Muscle of leg (tissue), 16 donors: ENCODE measurements around the gene ZNF500. TPM values are rescaled to one million over a fixed set of nuclear protein-coding genes. Genes with fewer than 3 reads are reported as not detected.

Experiments used
- DNase-seq: peaks from one replicate; pipeline ENCODE4 v3.0.0; 2013
- H3K27ac ChIP-seq: one replicate; pipeline ENCODE4 v1.5.1; 2013; ENCODE audit warnings: mild to moderate bottlenecking, low read length, control low read depth
- H3K27me3 ChIP-seq: one replicate; pipeline ENCODE4 v1.6.1; 2013; ENCODE audit warnings: low read length; ENCODE audit not compliant: control insufficient read depth, insufficient read depth
- H3K36me3 ChIP-seq: one replicate; pipeline ENCODE4 v1.6.1; 2013; ENCODE audit warnings: low read length; ENCODE audit not compliant: control insufficient read depth, insufficient read depth
- H3K4me1 ChIP-seq: one replicate; pipeline ENCODE4 v1.6.1; 2013; ENCODE audit warnings: low read length; ENCODE audit not compliant: control insufficient read depth, insufficient read depth
- H3K4me3 ChIP-seq: one replicate; pipeline ENCODE4 v1.5.1; 2013; ENCODE audit warnings: low read length, control low read depth
- H3K9me3 ChIP-seq: replicated peaks from 2 replicates; pipeline ENCODE4 v1.6.1; 2013; ENCODE audit warnings: low read depth, low read length; ENCODE audit not compliant: control insufficient read depth
- WGBS: methylation state at CpG from one replicate; pipeline ENCODE4 v1.1.5; 2013; ENCODE audit warnings: missing lambda C conversion rate; ENCODE audit not compliant: insufficient coverage; 5-methylcytosine and 5-hydroxymethylcytosine counted together
- long read RNA-seq, 11 donors: transcript quantifications; one replicate each; lab custom pipeline, GENCODE V29; 2026
- polyA plus RNA-seq, 8 donors: library from polyadenylated mRNA; unstranded; fragments of 120-200 nt; gene quantifications; one replicate each; pipeline versions ENCODE4 v1.2.1 to v1.2.3, GENCODE V29; 2013; ENCODE audit warnings: inconsistent platforms in 1 of 8, low replicate concordance in 1 of 8; ENCODE audit not compliant: insufficient read length in 8 of 8, insufficient read depth in 1 of 8
- total RNA-seq: library from RNA; stranded (reverse); fragments of 120-200 nt; gene quantifications from one replicate; pipeline ENCODE4 v1.2.4, GENCODE V29; 2013

Gene ZNF500
- total RNA-seq (10.4 TPM), polyA plus RNA-seq (10 to 100 TPM in 4 of 8 donors, 1 to 10 TPM in 4; 9.0 to 12.9 (median 9.9) TPM)
- long read RNA-seq, donor 1, full-length matches to known transcripts, result 1 of 1 reads
- long read RNA-seq, donor 1, partial matches to known transcripts, result 0 of 1 reads
- long read RNA-seq, donor 1, other reads (novel, unspliced or antisense), result 0 of 1 reads
- long read RNA-seq, donor 2, result 0 reads
- long read RNA-seq, donor 3, full-length matches to known transcripts, result 8 of 8 reads
- long read RNA-seq, donor 3, partial matches to known transcripts, result 0 of 8 reads
- long read RNA-seq, donor 3, other reads (novel, unspliced or antisense), result 0 of 8 reads
- long read RNA-seq, donor 4, full-length matches to known transcripts, result 8 of 8 reads
- long read RNA-seq, donor 4, partial matches to known transcripts, result 0 of 8 reads
- long read RNA-seq, donor 4, other reads (novel, unspliced or antisense), result 0 of 8 reads
- long read RNA-seq, donor 5, full-length matches to known transcripts, result 11 of 11 reads
- long read RNA-seq, donor 5, partial matches to known transcripts, result 0 of 11 reads
- long read RNA-seq, donor 5, other reads (novel, unspliced or antisense), result 0 of 11 reads
- long read RNA-seq, donor 6, full-length matches to known transcripts, result 2 of 2 reads
- long read RNA-seq, donor 6, partial matches to known transcripts, result 0 of 2 reads
- long read RNA-seq, donor 6, other reads (novel, unspliced or antisense), result 0 of 2 reads
- long read RNA-seq, donor 7, partial matches to known transcripts, result 0 of 3 reads
- long read RNA-seq, donor 7, other reads (novel, unspliced or antisense), result 0 of 3 reads
- long read RNA-seq, donor 8, partial matches to known transcripts, result 0 of 1 reads
- long read RNA-seq, donor 8, other reads (novel, unspliced or antisense), result 0 of 1 reads
- long read RNA-seq, donor 9, partial matches to known transcripts, result 0 of 2 reads
- long read RNA-seq, donor 9, other reads (novel, unspliced or antisense), result 0 of 2 reads
- long read RNA-seq, donor 10, full-length matches to known transcripts, result 6 of 6 reads
- long read RNA-seq, donor 10, partial matches to known transcripts, result 0 of 6 reads
- long read RNA-seq, donor 10, other reads (novel, unspliced or antisense), result 0 of 6 reads
- long read RNA-seq, donor 11, transcript ZNF500-207 (1 exons, 2,397 nt), result major isoform, 5 of 5 reads
- long read RNA-seq, donor 11, partial matches to known transcripts, result 0 of 5 reads
- long read RNA-seq, donor 11, other reads (novel, unspliced or antisense), result 0 of 5 reads

- H3K4me1 ChIP-seq, result peaks cover 29% of the 10 kb centered on the region
- H3K36me3 ChIP-seq, result peaks cover 31% of the 10 kb centered on the region
- H3K27ac ChIP-seq, result peak within 1 kb of the TSS; percentile 95
- peak within 1 kb of the TSS; percentile 86 for H3K4me3 ChIP-seq
- H3K9me3 ChIP-seq, result no peaks in the 10 kb centered on the region
- peak; percentile 99 for DNase-seq
- H3K27me3 ChIP-seq, result no peaks in the 10 kb centered on the region
- 3% methylated on average over 66 of the region's 72 CpGs for WGBS
Observed at GRCh38 chr16:4766875-4767628, at the start of gene ZNF500. Gene ZNF500 (minus strand): TSS chr16:4767162. CDS start chr16:4765978, 1,184 bp downstream.

GRCh38 chr16:4814542-4815173 is 47.7 kb upstream of the ZNF500 start:
- Histone ChIP-seq H3K27me3 (no peaks in the 10 kb centered on the region), H3K4me3 (no peak overlapping the region), H3K36me3 (peaks cover 69% of the 10 kb centered on the region), H3K9me3 (no peaks in the 10 kb centered on the region), H3K4me1 (no peaks in the 10 kb centered on the region), H3K27ac (no peak overlapping the region)
- 87% methylated on average over 15 of the region's 16 CpGs for WGBS
- no peak for DNase-seq

DNA sequence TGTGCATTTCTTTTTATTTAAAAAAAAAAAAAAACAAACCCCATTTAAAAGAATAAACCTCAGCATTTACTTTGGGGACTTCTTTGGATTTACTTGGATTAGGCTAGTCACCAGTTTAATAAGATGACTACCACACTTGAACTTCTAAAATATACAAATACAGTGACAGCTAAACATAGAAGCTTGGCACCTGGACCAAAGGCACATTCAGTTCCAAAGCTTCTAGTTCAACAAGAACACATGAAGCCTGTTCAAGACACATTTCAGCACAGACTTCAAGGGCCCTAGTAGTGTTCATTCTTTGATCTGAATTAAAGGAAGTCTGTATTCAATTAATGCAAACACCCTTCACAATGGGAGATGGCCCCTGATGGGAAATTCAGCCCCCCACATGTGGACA is 47.1 kb upstream of the ZNF500 start:
- Histone ChIP-seq H3K4me1 (no peaks in the 10 kb centered on the region), H3K27me3 (no peaks in the 10 kb centered on the region), H3K4me3 (no peak overlapping the region), H3K9me3 (no peaks in the 10 kb centered on the region), H3K36me3 (peaks cover 63% of the 10 kb centered on the region), H3K27ac (no peak overlapping the region)
- DNase-seq, result no peak

- Histone ChIP-seq H3K4me1 (no peaks in the 10 kb centered on the region), H3K27ac (no peak overlapping the region), H3K4me3 (no peak overlapping the region)
Observed at GRCh38 chr16:4813251-4814003, 46.5 kb upstream of the ZNF500 start.

GRCh38 chr16:4811773-4812172 is 44.8 kb upstream of the ZNF500 start:
- Histone ChIP-seq H3K4me3 (no peak overlapping the region), H3K4me1 (no peaks in the 10 kb centered on the region), H3K9me3 (no peaks in the 10 kb centered on the region), H3K27me3 (no peaks in the 10 kb centered on the region), H3K36me3 (peaks cover 58% of the 10 kb centered on the region), H3K27ac (no peak overlapping the region)
- DNase-seq, result no peak
- 94% methylated on average over 8 of the region's 9 CpGs for WGBS

More at GRCh38 chr16:4813251-4814003, 46.5 kb upstream of the ZNF500 start:
- Histone ChIP-seq H3K27me3 (no peaks in the 10 kb centered on the region), H3K9me3 (no peaks in the 10 kb centered on the region), H3K36me3 (peaks cover 61% of the 10 kb centered on the region)
- no peak for DNase-seq
- WGBS, result 88% methylated on average over 13 of the region's 16 CpGs

GRCh38 chr16:4811242-4811641 is 44.3 kb upstream of the ZNF500 start:
- DNase-seq, result no peak
- H3K4me3 ChIP-seq, result no peak overlapping the region
- H3K36me3 ChIP-seq, result peaks cover 62% of the 10 kb centered on the region
- no peaks in the 10 kb centered on the region for H3K4me1 ChIP-seq
- no peak overlapping the region for H3K27ac ChIP-seq
- 81% methylated on average over 3 of the region's 3 CpGs for WGBS
- H3K9me3 ChIP-seq, result no peaks in the 10 kb centered on the region
- H3K27me3 ChIP-seq, result no peaks in the 10 kb centered on the region

DNA sequence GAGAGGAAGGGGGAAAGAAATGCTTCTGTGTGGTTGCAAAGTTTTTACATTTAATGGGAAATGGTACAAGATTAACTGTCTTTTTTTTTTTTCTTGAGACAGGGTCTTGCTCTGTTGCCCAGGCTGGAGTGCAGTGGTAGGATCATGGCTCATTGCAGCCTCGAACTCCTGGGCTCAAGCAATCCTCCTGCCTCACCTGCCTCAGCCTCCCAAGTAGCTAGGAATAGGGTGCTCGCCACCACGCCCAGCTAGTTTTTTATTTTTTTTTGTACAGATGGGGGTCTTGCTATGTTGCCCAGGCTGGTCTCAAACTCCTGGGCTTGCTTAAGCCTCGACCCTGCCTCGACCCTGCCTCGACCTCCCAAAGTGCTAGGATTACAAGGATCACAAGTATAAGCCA is 39.3 kb upstream of the ZNF500 start:
- Histone ChIP-seq H3K4me1 (peaks cover 8% of the 10 kb centered on the region), H3K27me3 (no peaks in the 10 kb centered on the region), H3K36me3 (peaks cover 45% of the 10 kb centered on the region), H3K9me3 (no peaks in the 10 kb centered on the region), H3K27ac (no peak overlapping the region), H3K4me3 (no peak overlapping the region)
- DNase-seq, result no peak
- WGBS, result 84% methylated on average over 4 of the region's 6 CpGs

GRCh38 chr16:4805231-4805630 is 38.3 kb upstream of the ZNF500 start:
- Histone ChIP-seq H3K4me1 (peaks cover 18% of the 10 kb centered on the region), H3K36me3 (peaks cover 45% of the 10 kb centered on the region), H3K27me3 (no peaks in the 10 kb centered on the region), H3K4me3 (no peak overlapping the region), H3K9me3 (no peaks in the 10 kb centered on the region), H3K27ac (no peak overlapping the region)
- 89% methylated on average over 9 of the region's 11 CpGs for WGBS
- DNase-seq, result no peak
